ENCODE data around the gene DLG2.
"Not testable (repeated sequence)": the region's sequence is repeated elsewhere in the genome, so short reads cannot be mapped to it uniquely, and the experiment has no call there.

- not testable (repeated sequence) for TF ChIP-seq CTCF (IDR thresholded peaks at IDR 0.05); NR2C2 (CRISPR knock-in tag; IDR thresholded peaks at IDR 0.05); SP1 (CRISPR knock-in tag; conservative IDR thresholded peaks at IDR 0.05); ZNF671 (CRISPR knock-in tag; IDR thresholded peaks at IDR 0.05); IRF1 (CRISPR knock-in tag; IDR thresholded peaks at IDR 0.05); ZNF232 (CRISPR knock-in tag; IDR thresholded peaks at IDR 0.05); ZSCAN18 (CRISPR knock-in tag; IDR thresholded peaks at IDR 0.05); FOXP1 (CRISPR knock-in tag; IDR thresholded peaks at IDR 0.05; ENCODE audit: borderline replicate concordance)
- TF ChIP-seq, protein P1, sequence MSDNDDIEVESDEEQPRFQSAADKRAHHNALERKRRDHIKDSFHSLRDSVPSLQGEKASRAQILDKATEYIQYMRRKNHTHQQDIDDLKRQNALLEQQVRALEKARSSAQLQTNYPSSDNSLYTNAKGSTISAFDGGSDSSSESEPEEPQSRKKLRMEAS (CRISPR knock-in tag; IDR thresholded peaks at IDR 0.05): not testable (repeated sequence)
- TF ChIP-seq, protein P2, sequence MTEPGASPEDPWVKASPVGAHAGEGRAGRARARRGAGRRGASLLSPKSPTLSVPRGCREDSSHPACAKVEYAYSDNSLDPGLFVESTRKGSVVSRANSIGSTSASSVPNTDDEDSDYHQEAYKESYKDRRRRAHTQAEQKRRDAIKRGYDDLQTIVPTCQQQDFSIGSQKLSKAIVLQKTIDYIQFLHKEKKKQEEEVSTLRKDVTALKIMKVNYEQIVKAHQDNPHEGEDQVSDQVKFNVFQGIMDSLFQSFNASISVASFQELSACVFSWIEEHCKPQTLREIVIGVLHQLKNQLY (CRISPR knock-in tag; IDR thresholded peaks at IDR 0.05): not testable (repeated sequence)
- TF ChIP-seq, protein P3, sequence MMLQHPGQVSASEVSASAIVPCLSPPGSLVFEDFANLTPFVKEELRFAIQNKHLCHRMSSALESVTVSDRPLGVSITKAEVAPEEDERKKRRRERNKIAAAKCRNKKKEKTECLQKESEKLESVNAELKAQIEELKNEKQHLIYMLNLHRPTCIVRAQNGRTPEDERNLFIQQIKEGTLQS (CRISPR knock-in tag; conservative IDR thresholded peaks at IDR 0.05): not testable (repeated sequence)
- TF ChIP-seq, protein P4, sequence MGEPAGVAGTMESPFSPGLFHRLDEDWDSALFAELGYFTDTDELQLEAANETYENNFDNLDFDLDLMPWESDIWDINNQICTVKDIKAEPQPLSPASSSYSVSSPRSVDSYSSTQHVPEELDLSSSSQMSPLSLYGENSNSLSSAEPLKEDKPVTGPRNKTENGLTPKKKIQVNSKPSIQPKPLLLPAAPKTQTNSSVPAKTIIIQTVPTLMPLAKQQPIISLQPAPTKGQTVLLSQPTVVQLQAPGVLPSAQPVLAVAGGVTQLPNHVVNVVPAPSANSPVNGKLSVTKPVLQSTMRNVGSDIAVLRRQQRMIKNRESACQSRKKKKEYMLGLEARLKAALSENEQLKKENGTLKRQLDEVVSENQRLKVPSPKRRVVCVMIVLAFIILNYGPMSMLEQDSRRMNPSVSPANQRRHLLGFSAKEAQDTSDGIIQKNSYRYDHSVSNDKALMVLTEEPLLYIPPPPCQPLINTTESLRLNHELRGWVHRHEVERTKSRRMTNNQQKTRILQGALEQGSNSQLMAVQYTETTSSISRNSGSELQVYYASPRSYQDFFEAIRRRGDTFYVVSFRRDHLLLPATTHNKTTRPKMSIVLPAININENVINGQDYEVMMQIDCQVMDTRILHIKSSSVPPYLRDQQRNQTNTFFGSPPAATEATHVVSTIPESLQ (CRISPR knock-in tag; IDR thresholded peaks at IDR 0.05): not testable (repeated sequence)
Observed at GRCh38 chr11:85611643-85612042, 15.5 kb downstream of the DLG2 start.

Measured in WTC11 (cell line).